ENCODE measurements around the gene TRIM69.

The TRIM69 gene

GRCh38 chr15:44712346-44713005, 23.9 kb upstream of the TRIM69 start:
- no peak for TF ChIP-seq CTCF (IDR thresholded peaks at IDR 0.05; ENCODE audit: low read depth, low read length, missing control alignments)
- no peak for DNase-seq (ENCODE audit: extremely low read depth, low read depth)
- peak overlapping the region; percentile 90 for H3K4me3 ChIP-seq (replicated peaks; ENCODE audit: low read depth, low read length)

GRCh38 chr15:44713006-44713966, 23.0 kb upstream of the TRIM69 start:
- no peak for DNase-seq (ENCODE audit: extremely low read depth, low read depth)
- H3K4me3 ChIP-seq (replicated peaks; ENCODE audit: low read depth, low read length): peak overlapping the region; percentile 90
- peak; percentile 23 for TF ChIP-seq CTCF (IDR thresholded peaks at IDR 0.05; ENCODE audit: low read depth, low read length, missing control alignments)

GRCh38 chr15:44715142-44715796, 21.1 kb upstream of the TRIM69 start:
- TF ChIP-seq CTCF (IDR thresholded peaks at IDR 0.05; ENCODE audit: low read depth, low read length, missing control alignments): no peak
- no peak overlapping the region for H3K4me3 ChIP-seq (replicated peaks; ENCODE audit: low read depth, low read length)
- no peak for DNase-seq (ENCODE audit: extremely low read depth, low read depth)

GRCh38 chr15:44715797-44716334, 20.5 kb upstream of the TRIM69 start:
- TF ChIP-seq CTCF (IDR thresholded peaks at IDR 0.05; ENCODE audit: low read depth, low read length, missing control alignments): no peak
- H3K4me3 ChIP-seq (replicated peaks; ENCODE audit: low read depth, low read length): no peak overlapping the region
- no peak for DNase-seq (ENCODE audit: extremely low read depth, low read depth)

- no peak overlapping the region for H3K4me3 ChIP-seq (replicated peaks; ENCODE audit: low read depth, low read length)
- no peak for DNase-seq (ENCODE audit: extremely low read depth, low read depth)
- TF ChIP-seq CTCF (IDR thresholded peaks at IDR 0.05; ENCODE audit: low read depth, low read length, missing control alignments): no peak
Measured at GRCh38 chr15:44716983-44717602, 19.2 kb upstream of the TRIM69 start.

All from HFF-Myc (cell line).